Measurements from ENCODE around the gene RHEX.
A peak's percentile ranks its signal among the peaks of the same experiment; 100 is the strongest.
"Not testable (repeated sequence)": the region's sequence is repeated elsewhere in the genome, so short reads cannot be mapped to it uniquely, and the experiment has no call there.

Gene RHEX

DNA sequence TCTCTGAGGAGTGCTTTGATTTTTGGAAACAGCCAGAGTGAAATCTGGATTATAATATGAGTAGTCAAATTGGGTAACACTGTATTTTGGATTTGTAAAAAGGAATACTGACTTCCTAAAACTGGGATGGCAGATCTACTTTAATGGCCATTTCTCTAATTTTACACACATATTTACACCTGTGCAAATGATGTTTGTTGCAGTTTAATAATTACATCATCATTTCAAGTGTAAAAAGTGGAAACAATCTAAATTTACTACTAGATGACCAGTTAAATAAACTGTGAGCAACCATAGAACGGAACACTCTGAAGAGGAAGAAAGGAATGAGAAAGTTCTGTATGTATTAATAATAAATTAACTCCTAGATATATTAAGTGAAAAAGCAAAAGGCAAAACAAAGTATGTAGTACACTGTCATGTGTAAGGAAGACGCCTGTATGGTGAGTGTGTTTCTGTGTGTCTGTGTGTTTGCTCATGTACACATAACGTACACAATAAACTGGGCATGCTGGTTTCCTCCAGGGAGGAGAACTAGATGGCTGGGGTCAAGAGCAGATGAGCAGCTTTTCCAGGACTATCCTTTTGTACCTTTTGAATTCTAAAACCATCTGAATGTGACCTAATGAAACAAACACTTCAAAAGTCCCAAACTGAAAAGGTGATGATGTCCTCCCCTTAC, 2.9 kb upstream of the RHEX start:
- TF ChIP-seq, protein P1, sequence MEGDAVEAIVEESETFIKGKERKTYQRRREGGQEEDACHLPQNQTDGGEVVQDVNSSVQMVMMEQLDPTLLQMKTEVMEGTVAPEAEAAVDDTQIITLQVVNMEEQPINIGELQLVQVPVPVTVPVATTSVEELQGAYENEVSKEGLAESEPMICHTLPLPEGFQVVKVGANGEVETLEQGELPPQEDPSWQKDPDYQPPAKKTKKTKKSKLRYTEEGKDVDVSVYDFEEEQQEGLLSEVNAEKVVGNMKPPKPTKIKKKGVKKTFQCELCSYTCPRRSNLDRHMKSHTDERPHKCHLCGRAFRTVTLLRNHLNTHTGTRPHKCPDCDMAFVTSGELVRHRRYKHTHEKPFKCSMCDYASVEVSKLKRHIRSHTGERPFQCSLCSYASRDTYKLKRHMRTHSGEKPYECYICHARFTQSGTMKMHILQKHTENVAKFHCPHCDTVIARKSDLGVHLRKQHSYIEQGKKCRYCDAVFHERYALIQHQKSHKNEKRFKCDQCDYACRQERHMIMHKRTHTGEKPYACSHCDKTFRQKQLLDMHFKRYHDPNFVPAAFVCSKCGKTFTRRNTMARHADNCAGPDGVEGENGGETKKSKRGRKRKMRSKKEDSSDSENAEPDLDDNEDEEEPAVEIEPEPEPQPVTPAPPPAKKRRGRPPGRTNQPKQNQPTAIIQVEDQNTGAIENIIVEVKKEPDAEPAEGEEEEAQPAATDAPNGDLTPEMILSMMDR (conservative IDR thresholded peaks at IDR 0.05; ENCODE audit: low read depth, low read length) = no peak
- no peak for DNase-seq (ENCODE audit: low read depth)
- H3K4me3 ChIP-seq (ENCODE audit: low read depth, low read length) = no peak overlapping the region

DNA sequence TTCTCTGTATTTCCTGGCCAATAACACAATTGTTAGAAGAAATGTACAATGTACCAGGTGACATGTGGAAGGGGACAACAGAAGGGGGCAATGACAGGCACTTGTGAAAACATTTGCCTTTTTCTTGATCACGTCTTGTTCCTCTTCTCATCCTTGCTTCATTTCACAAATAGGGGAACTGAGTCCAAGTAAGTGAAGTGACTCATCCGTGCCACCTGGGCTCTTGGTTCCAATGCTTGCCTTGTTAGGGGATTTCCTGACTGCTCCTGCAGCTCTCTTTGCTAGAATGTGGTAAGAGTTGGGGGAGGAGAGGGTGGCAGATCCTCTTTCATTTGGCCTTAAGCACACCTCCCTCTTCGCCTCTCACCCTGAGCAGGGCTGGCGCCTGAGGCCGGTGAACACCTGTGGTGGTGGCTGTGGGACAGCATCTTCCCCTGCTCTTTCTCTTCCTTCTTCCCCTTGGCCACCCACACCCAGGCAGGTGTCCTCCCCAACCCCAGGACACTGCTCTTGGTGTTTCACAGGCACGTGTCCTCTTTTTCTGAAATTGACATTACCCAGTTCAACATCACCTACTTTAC, 2.2 kb upstream of the RHEX start:
- TF ChIP-seq, protein P1 (conservative IDR thresholded peaks at IDR 0.05; ENCODE audit: low read depth, low read length) = no peak
- peak; percentile 28 for DNase-seq (ENCODE audit: low read depth)

DNA sequence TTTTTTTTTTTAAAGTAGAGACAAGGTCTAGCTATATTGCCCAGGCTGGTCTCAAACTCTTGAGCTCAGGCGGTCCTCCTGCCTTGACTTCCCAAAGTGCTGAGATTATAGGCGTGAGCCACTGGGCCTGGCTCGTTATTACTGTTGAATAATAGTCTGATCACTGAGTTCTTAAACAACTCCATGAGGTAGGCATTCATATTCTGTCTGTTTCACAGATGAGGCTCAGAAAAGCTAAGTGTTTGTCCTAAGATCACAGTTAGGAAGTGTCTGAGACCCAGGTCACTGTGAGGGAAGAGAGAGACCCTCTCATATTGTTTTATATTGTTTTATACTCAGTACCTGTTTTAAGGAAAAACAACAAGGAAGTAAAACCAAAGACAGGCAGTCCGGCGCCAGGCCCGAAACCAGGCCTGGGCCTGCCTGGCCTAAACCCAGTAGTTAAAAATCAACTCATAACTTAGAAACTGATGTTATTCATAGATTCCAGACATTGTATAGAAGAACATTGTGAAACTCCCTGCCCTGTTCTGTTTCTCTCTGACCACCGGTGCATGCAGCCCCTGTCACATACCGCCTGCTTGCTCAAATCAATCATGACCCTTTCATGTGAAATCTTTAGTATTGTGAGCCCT, 625 bp upstream of the RHEX start:
- not testable (repeated sequence) for DNase-seq (ENCODE audit: low read depth); H3K4me3 ChIP-seq (ENCODE audit: low read depth, low read length)

More for the DNA sequence above, 2.2 kb upstream of the RHEX start:
- no peak overlapping the region for H3K4me3 ChIP-seq (ENCODE audit: low read depth, low read length)

DNA sequence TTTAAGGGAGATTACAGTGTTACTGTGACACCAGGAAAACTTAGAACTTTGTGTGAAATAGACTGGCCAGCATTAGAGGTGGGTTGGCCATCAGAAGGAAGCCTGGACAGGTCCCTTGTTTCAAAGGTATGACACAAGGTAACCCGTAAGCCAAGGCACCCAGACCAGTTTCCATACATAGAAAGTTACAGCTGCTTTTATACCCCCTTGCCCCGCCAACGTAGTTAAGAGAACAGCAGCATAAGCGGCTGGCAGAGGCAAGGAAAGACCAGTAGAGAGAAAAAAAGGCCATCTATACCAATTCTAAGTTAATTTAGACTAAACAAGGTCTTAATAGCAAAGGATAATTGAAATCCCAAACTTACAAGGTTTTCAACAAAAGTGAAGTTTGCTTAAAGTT, 643 bp downstream of the RHEX start:
- not testable (repeated sequence) for DNase-seq (ENCODE audit: low read depth); H3K4me3 ChIP-seq (ENCODE audit: low read depth, low read length)

DNA sequence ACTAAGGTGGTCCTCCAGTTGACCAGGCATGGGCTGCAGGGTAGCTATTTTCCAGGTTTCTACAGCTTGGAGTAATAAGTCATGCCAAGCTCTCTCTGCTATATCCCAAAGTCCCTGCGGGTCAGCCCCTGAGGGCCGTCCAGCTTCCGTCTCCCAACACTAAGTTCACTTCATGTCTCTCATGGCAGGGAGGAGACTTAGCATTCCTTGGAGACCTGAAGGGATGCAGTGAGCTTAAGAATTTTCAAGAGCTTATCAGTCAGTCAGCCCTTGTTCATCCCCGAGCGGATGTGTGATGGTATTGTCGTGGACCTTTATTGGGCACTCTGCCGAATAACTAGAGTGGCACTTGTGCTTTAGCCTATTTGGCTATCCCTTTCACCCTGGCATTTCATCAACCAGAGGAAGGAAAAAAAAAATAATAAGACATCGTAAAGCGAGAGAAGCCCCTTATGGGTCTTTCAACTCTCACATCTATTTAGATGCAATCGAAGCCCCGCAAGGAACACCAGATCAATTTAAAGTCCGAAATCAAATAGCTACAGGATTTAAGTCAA, 2.2 kb downstream of the RHEX start:
- not testable (repeated sequence) for DNase-seq (ENCODE audit: low read depth); H3K4me3 ChIP-seq (ENCODE audit: low read depth, low read length)

DNA sequence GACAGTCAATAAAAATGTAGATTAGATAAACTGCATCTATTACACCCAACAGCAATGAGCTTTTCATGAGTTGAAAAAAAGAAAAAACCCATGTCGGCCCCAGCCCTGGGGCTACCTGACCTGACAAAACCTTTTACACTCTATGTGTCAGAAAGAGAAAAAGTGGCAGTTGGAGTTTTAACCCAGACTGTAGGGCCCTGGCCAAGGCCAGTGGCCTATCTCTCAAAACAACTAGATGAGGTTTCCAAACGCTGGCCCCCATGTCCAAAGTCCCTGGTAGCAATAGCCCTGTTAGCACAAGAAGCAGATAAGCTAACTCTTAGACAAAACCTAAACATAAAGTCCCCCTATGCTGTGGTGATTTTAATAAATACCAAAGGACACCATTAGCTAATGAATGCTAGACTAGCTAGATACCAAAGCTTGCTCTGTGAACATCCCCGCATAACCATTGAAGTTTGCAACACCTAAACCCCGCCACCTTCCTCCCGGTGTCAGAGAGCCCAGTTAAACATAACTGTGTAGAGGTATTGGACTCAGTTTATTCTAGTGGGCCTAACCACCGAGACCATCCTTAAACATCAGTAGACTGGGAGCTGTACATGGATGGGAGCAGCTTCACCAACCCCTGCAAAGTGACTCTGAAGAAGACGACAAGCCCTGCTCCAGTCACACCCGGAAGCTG, 2.8 kb downstream of the RHEX start:
- DNase-seq (ENCODE audit: low read depth); H3K4me3 ChIP-seq (ENCODE audit: low read depth, low read length): not testable (repeated sequence)

DNA sequence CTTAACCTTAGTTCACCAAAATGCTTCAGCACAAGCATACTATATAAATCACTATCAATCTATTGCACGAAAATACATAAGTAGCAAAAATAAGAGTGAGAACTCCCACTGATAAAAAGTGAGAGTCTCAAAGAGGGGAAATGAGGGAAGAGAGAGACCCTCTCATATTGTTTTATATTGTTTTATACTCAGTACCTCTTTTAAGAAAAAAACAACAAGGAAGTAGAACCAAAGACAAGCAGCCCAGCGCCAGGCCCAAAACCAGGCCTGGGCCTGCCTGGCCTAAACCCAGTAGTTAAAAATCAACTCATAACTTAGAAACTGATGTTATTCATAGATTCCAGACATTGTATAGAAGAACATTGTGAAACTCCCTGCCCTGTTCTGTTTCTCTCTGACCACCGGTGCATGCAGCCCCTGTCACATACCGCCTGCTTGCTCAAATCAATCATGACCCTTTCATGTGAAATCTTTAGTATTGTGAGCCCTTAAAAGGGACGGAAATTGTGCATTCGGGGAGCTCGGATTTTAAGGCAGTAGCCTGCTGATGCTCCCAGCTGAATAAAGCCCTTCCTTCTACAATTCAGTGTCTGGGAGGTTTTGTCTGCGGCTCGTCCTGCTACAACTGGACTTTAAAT, 5.4 kb downstream of the RHEX start:
- DNase-seq (ENCODE audit: low read depth) = not testable (repeated sequence)

DNA sequence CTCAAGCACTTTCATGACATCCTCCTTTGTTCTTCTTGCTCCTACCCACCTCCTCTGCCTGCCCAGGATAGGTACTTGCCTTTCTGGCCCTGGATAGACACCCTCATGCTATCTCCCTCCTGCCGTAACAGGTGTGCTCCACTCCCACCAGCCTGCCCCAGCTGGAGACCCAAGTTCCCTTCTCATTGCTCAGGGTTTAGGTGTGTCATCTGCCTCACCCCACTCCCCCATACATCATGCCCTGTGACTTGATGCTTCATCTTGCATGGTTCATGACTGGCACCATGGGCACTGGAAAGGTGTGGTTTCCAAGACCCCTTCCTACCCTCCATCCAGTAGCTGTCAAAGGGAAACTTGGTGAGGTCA, 5.9 kb downstream of the RHEX start:
- DNase-seq (ENCODE audit: low read depth) = no peak
- H3K4me3 ChIP-seq (ENCODE audit: low read depth, low read length) = no peak overlapping the region
- TF ChIP-seq, protein P1 (conservative IDR thresholded peaks at IDR 0.05; ENCODE audit: low read depth, low read length) = no peak

More for the DNA sequence above, 5.4 kb downstream of the RHEX start:
- not testable (repeated sequence) for H3K4me3 ChIP-seq (ENCODE audit: low read depth, low read length)

DNA sequence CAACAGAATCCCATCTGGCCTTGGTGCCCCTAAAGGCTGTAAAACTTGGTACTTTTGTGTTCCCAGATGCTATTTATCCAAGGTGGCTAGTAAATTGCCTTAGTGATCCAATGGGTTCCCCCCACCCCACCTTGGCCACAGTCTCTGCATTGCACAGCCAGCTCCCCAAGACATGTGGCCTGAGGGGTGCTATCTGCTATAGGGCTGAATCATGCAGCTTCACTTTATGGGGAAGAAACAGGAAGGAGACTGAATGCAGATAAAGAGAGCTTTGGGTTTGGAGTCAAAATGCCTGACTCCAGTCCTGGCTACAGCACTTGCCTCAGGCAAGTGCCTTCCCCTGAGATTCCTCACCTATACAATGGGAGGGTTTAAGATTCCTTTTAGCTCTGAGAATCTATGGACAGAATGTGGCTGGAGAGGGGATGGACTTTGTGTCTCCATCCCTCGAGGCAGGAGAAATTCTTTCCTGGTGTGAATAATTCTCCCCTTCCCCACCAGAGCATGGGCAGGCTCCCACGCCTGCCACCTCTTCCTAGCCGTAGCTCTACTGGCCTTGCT, 6.5 kb downstream of the RHEX start:
- TF ChIP-seq, protein P1 (conservative IDR thresholded peaks at IDR 0.05; ENCODE audit: low read depth, low read length) = no peak
- H3K4me3 ChIP-seq (ENCODE audit: low read depth, low read length) = no peak overlapping the region
- DNase-seq (ENCODE audit: low read depth) = no peak

All from choroid plexus epithelial cell (primary cell).